ENCODE data around the gene DDX6.

DDX6 gene

GRCh38 chr11:118705111-118705741, 85.7 kb downstream of the DDX6 start:
- DNase-seq (ENCODE audit: low read depth in 2 of 2) = no peak

GRCh38 chr11:118703563-118704106, 87.3 kb downstream of the DDX6 start:
- no peak for DNase-seq (ENCODE audit: low read depth in 2 of 2)

- DNase-seq (ENCODE audit: low read depth in 2 of 2) = no peak
Measured at GRCh38 chr11:118699506-118700220, 91.3 kb downstream of the DDX6 start.
